ENCODE data around the gene B3GNT8.
A peak's percentile ranks its signal among the peaks of the same experiment; 100 is the strongest.

Gene B3GNT8

DNA sequence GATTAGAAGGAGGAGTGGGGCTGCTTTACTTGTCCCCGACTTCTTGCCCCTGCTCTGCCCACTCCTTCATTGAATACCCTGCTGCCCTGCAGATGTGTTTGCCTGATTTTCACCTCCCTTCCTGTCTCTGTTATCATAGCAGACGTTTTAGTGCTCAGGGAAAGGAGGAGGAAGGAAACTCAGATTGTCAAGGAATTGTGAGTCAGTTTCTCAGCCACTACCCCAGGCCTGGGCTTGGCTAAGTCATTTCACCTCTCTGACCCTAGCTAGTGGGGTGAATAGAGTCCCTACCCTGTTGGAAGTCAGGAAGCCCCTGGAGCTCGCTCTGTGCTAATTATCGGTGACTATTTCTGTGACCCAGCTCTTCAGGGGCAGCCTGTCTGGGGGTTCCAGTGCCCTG, 25.7 kb downstream of the B3GNT8 start:
- H3K27ac ChIP-seq (ENCODE audit: low read depth, low read length): no peak overlapping the region
- no peak overlapping the region for H3K4me3 ChIP-seq (ENCODE audit: low read depth, low read length)
- H3K36me3 ChIP-seq (ENCODE audit: control insufficient read depth, insufficient read depth, low read length): no peaks in the 10 kb centered on the region
- H3K9me3 ChIP-seq (ENCODE audit: control insufficient read depth, insufficient read depth, low read depth, low read length): no peaks in the 10 kb centered on the region
- H3K9ac ChIP-seq (ENCODE audit: low read length): no peak overlapping the region
- H3K4me1 ChIP-seq (ENCODE audit: control insufficient read depth, insufficient read depth, low read length): peaks cover 10% of the 10 kb centered on the region
- no peaks in the 10 kb centered on the region for H3K27me3 ChIP-seq (ENCODE audit: control insufficient read depth, insufficient read depth, low read length)

GRCh38 chr19:41399525-41399924, 27.6 kb downstream of the B3GNT8 start:
- no peak overlapping the region for H3K27ac ChIP-seq (ENCODE audit: low read depth, low read length)
- no peak overlapping the region for H3K9ac ChIP-seq (ENCODE audit: low read length)
- H3K4me3 ChIP-seq (ENCODE audit: low read depth, low read length): no peak overlapping the region
- H3K36me3 ChIP-seq (ENCODE audit: control insufficient read depth, insufficient read depth, low read length): no peaks in the 10 kb centered on the region
- H3K4me1 ChIP-seq (ENCODE audit: control insufficient read depth, insufficient read depth, low read length): peaks cover 4% of the 10 kb centered on the region
- no peaks in the 10 kb centered on the region for H3K27me3 ChIP-seq (ENCODE audit: control insufficient read depth, insufficient read depth, low read length)
- no peaks in the 10 kb centered on the region for H3K9me3 ChIP-seq (ENCODE audit: control insufficient read depth, insufficient read depth, low read depth, low read length)

GRCh38 chr19:41399091-41399490, 28.1 kb downstream of the B3GNT8 start:
- no peaks in the 10 kb centered on the region for H3K36me3 ChIP-seq (ENCODE audit: control insufficient read depth, insufficient read depth, low read length)
- no peaks in the 10 kb centered on the region for H3K27me3 ChIP-seq (ENCODE audit: control insufficient read depth, insufficient read depth, low read length)
- no peak overlapping the region for H3K27ac ChIP-seq (ENCODE audit: low read depth, low read length)
- peak overlapping the region; percentile 82; the same call in 1 of the 2 replicates for H3K4me3 ChIP-seq (ENCODE audit: low read depth, low read length)
- no peaks in the 10 kb centered on the region for H3K9me3 ChIP-seq (ENCODE audit: control insufficient read depth, insufficient read depth, low read depth, low read length)
- peaks cover 4% of the 10 kb centered on the region for H3K4me1 ChIP-seq (ENCODE audit: control insufficient read depth, insufficient read depth, low read length)
- H3K9ac ChIP-seq (ENCODE audit: low read length): peak overlapping the region; percentile 99

- H3K27me3 ChIP-seq (ENCODE audit: control insufficient read depth, insufficient read depth, low read length): no peaks in the 10 kb centered on the region
- no peaks in the 10 kb centered on the region for H3K9me3 ChIP-seq (ENCODE audit: control insufficient read depth, insufficient read depth, low read depth, low read length)
- no peak overlapping the region for H3K27ac ChIP-seq (ENCODE audit: low read depth, low read length)
- H3K4me1 ChIP-seq (ENCODE audit: control insufficient read depth, insufficient read depth, low read length): peaks cover 4% of the 10 kb centered on the region
- no peaks in the 10 kb centered on the region for H3K36me3 ChIP-seq (ENCODE audit: control insufficient read depth, insufficient read depth, low read length)
- H3K4me3 ChIP-seq (ENCODE audit: low read depth, low read length): peak overlapping the region; percentile 82
- peak overlapping the region; percentile 99 for H3K9ac ChIP-seq (ENCODE audit: low read length)
Observed at GRCh38 chr19:41398598-41398997, 28.6 kb downstream of the B3GNT8 start.

- no peaks in the 10 kb centered on the region for H3K9me3 ChIP-seq (ENCODE audit: control insufficient read depth, insufficient read depth, low read depth, low read length)
- peak overlapping the region; percentile 82 for H3K4me3 ChIP-seq (ENCODE audit: low read depth, low read length)
- peak overlapping the region; percentile 99 for H3K9ac ChIP-seq (ENCODE audit: low read length)
- H3K27me3 ChIP-seq (ENCODE audit: control insufficient read depth, insufficient read depth, low read length): no peaks in the 10 kb centered on the region
- H3K36me3 ChIP-seq (ENCODE audit: control insufficient read depth, insufficient read depth, low read length): peaks cover under 1% of the 10 kb centered on the region
- H3K27ac ChIP-seq (ENCODE audit: low read depth, low read length): peak overlapping the region; percentile 100
- peaks cover 4% of the 10 kb centered on the region for H3K4me1 ChIP-seq (ENCODE audit: control insufficient read depth, insufficient read depth, low read length)
Observed at GRCh38 chr19:41398050-41398418, 29.1 kb downstream of the B3GNT8 start.

- Histone ChIP-seq H3K4me3 (ENCODE audit: low read depth, low read length) (peak within 1 kb of the TSS; percentile 84), H3K36me3 (ENCODE audit: control insufficient read depth, insufficient read depth, low read length) (peaks cover 5% of the 10 kb centered on the region), H3K4me1 (ENCODE audit: control insufficient read depth, insufficient read depth, low read length) (peaks cover 4% of the 10 kb centered on the region), H3K27me3 (ENCODE audit: control insufficient read depth, insufficient read depth, low read length) (no peaks in the 10 kb centered on the region), H3K27ac (ENCODE audit: low read depth, low read length) (peak within 1 kb of the TSS; percentile 100), H3K9ac (ENCODE audit: low read length) (peak within 1 kb of the TSS; percentile 99), H3K9me3 (ENCODE audit: control insufficient read depth, insufficient read depth, low read depth, low read length) (no peaks in the 10 kb centered on the region)
Observed at GRCh38 chr19:41397086-41398049, 29.8 kb downstream of the B3GNT8 start, which contains the start of the genes BCKDHA and EXOSC5. Gene BCKDHA (plus strand): TSS chr19:41397818. CDS start chr19:41397828, 10 bp downstream. Gene EXOSC5 (minus strand): TSS chr19:41397359. CDS start chr19:41397328, 31 bp downstream.

- H3K27ac ChIP-seq (ENCODE audit: low read depth, low read length): no peak overlapping the region
- H3K4me3 ChIP-seq (ENCODE audit: low read depth, low read length): no peak overlapping the region
- H3K27me3 ChIP-seq (ENCODE audit: control insufficient read depth, insufficient read depth, low read length): no peaks in the 10 kb centered on the region
- H3K9me3 ChIP-seq (ENCODE audit: control insufficient read depth, insufficient read depth, low read depth, low read length): no peaks in the 10 kb centered on the region
- peaks cover 4% of the 10 kb centered on the region for H3K4me1 ChIP-seq (ENCODE audit: control insufficient read depth, insufficient read depth, low read length)
- peaks cover 24% of the 10 kb centered on the region for H3K36me3 ChIP-seq (ENCODE audit: control insufficient read depth, insufficient read depth, low read length)
- H3K9ac ChIP-seq (ENCODE audit: low read length): peak overlapping the region; percentile 21
Observed at GRCh38 chr19:41395355-41395754, 31.8 kb downstream of the B3GNT8 start.

GRCh38 chr19:41392775-41393174, 34.4 kb downstream of the B3GNT8 start:
- Histone ChIP-seq H3K36me3 (ENCODE audit: control insufficient read depth, insufficient read depth, low read length) (peaks cover 44% of the 10 kb centered on the region), H3K9ac (ENCODE audit: low read length) (no peak overlapping the region), H3K27ac (ENCODE audit: low read depth, low read length) (no peak overlapping the region), H3K4me3 (ENCODE audit: low read depth, low read length) (no peak overlapping the region), H3K9me3 (ENCODE audit: control insufficient read depth, insufficient read depth, low read depth, low read length) (no peaks in the 10 kb centered on the region), H3K27me3 (ENCODE audit: control insufficient read depth, insufficient read depth, low read length) (no peaks in the 10 kb centered on the region), H3K4me1 (ENCODE audit: control insufficient read depth, insufficient read depth, low read length) (no peaks in the 10 kb centered on the region)

DNA sequence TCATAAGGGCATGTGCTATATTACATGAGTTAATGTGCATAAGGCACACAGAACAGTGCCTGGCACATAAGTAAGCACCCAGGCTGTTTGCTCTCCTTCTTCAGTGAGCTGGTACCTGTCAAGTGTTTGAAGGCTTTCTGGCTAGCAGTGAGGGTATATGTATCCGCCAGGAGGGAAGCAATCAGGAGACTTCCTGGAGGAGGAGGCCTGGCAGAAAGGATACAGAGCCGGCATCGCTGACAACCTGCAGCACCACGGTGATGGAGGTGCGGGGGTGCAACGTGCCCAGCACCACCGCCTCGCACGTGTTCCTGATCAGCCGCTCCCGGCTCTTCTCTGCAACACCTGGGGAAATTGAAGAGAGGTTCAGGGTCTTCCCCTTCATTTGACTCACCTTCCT, 35.6 kb downstream of the B3GNT8 start:
- H3K4me3 ChIP-seq (ENCODE audit: low read depth, low read length): no peak overlapping the region
- no peak overlapping the region for H3K9ac ChIP-seq (ENCODE audit: low read length)
- H3K9me3 ChIP-seq (ENCODE audit: control insufficient read depth, insufficient read depth, low read depth, low read length): no peaks in the 10 kb centered on the region
- peaks cover 53% of the 10 kb centered on the region for H3K36me3 ChIP-seq (ENCODE audit: control insufficient read depth, insufficient read depth, low read length)
- H3K4me1 ChIP-seq (ENCODE audit: control insufficient read depth, insufficient read depth, low read length): no peaks in the 10 kb centered on the region
- H3K27me3 ChIP-seq (ENCODE audit: control insufficient read depth, insufficient read depth, low read length): no peaks in the 10 kb centered on the region
- H3K27ac ChIP-seq (ENCODE audit: low read depth, low read length): no peak overlapping the region

DNA sequence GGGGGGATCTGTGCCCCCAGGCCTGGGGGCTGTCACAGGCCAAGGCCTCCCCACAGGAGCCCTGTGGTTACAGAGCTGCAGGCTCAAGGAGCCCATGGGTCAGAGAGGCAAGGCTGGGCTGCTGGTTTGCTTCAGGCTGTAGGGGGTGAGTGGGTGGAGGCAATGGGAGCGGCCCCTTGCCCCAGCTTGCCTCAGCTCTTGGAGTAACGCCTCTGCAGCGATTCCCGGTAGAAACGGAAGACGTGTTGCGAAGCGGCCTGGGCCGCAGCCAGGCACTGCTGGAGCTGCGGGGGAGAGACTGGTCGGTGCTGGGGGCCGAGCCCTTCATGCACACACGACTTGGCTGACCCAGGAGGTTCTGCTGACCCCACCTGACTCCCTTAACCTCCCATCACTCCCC, 40.7 kb downstream of the B3GNT8 start:
- no peak overlapping the region for H3K27ac ChIP-seq (ENCODE audit: low read depth, low read length)
- no peaks in the 10 kb centered on the region for H3K27me3 ChIP-seq (ENCODE audit: control insufficient read depth, insufficient read depth, low read length)
- no peaks in the 10 kb centered on the region for H3K9me3 ChIP-seq (ENCODE audit: control insufficient read depth, insufficient read depth, low read depth, low read length)
- no peaks in the 10 kb centered on the region for H3K4me1 ChIP-seq (ENCODE audit: control insufficient read depth, insufficient read depth, low read length)
- no peak overlapping the region for H3K4me3 ChIP-seq (ENCODE audit: low read depth, low read length)
- peaks cover 44% of the 10 kb centered on the region for H3K36me3 ChIP-seq (ENCODE audit: control insufficient read depth, insufficient read depth, low read length)
- no peak overlapping the region for H3K9ac ChIP-seq (ENCODE audit: low read length)

GRCh38 chr19:41384351-41384750, 42.8 kb downstream of the B3GNT8 start:
- Histone ChIP-seq H3K27ac (ENCODE audit: low read depth, low read length) (no peak overlapping the region), H3K4me3 (ENCODE audit: low read depth, low read length) (no peak overlapping the region), H3K9me3 (ENCODE audit: control insufficient read depth, insufficient read depth, low read depth, low read length) (no peaks in the 10 kb centered on the region), H3K36me3 (ENCODE audit: control insufficient read depth, insufficient read depth, low read length) (peaks cover 26% of the 10 kb centered on the region), H3K27me3 (ENCODE audit: control insufficient read depth, insufficient read depth, low read length) (no peaks in the 10 kb centered on the region), H3K9ac (ENCODE audit: low read length) (no peak overlapping the region), H3K4me1 (ENCODE audit: control insufficient read depth, insufficient read depth, low read length) (no peaks in the 10 kb centered on the region)

All from HUES6 (cell line).